PC-3 (cell line): ENCODE data around the gene STK25. TPM values are rescaled to one million over a fixed set of nuclear protein-coding genes. Genes with fewer than 3 reads are reported as not detected.

ENCODE experiments used
- ATAC-seq: fragments of 200-7000 bp; cut with Tn5 transposase; 2 replicates; pipeline ENCODE4 v1.9.1; 2020; ENCODE audit warnings: mild to moderate bottlenecking, moderate library complexity
- BruUV-seq: library from RNA; stranded (reverse); fragments of 400-500 nt; replicated peaks from 2 replicates; lab custom pipeline; 2021; lab: Mats Ljungman, UMichigan
- CTCF ChIA-PET: fragments of 300-600 bp; sonication (Branson Sonifier 250); formaldehyde crosslinking; loops from one replicate; lab custom pipeline; 2022; ENCODE audit warnings: antibody characterized with exemption; lab: Charles Lee
- POLR2A ChIA-PET: fragments of 300-600 bp; sonication (Branson Sonifier 250); formaldehyde crosslinking; loops from one replicate; lab custom pipeline; 2022; ENCODE audit warnings: antibody characterized with exemption; ENCODE audit not compliant: unreplicated experiment; lab: Charles Lee
- DNase-seq: peaks from one replicate; pipeline ENCODE4 v3.0.0-alpha.2; 2015
- H2AFZ ChIP-seq: fragments of 300-600 bp; sonication (generic); 2 replicates; pipeline ENCODE4 v1.6.0; 2016; ENCODE audit warnings: antibody characterized with exemption, low read length
- H3F3A ChIP-seq: fragments of 300-600 bp; sonication (generic); one replicate; pipeline ENCODE4 v1.6.0; 2017; ENCODE audit warnings: antibody characterized with exemption, low read length, control low read depth, mild to moderate bottlenecking; ENCODE audit not compliant: unreplicated experiment
- H3K27ac ChIP-seq: fragments of 300-600 bp; sonication (generic); 2 replicates; pipeline ENCODE4 v1.5.1; 2016; ENCODE audit warnings: mild to moderate bottlenecking, low read length
- H3K27me3 ChIP-seq: fragments of 300-600 bp; sonication (generic); 2 replicates; pipeline ENCODE4 v1.6.1; 2016; ENCODE audit warnings: low read length, mixed read lengths
- H3K36me3 ChIP-seq: fragments of 300-600 bp; sonication (generic); 2 replicates; pipeline ENCODE4 v1.6.1; 2016; ENCODE audit warnings: low read depth, mixed run types, low read length, mixed read lengths
- H3K4me1 ChIP-seq: fragments of 300-600 bp; sonication (generic); 2 replicates; pipeline ENCODE4 v1.5.1; 2016; ENCODE audit warnings: low read length; ENCODE audit not compliant: insufficient read depth
- H3K4me2 ChIP-seq: fragments of 300-600 bp; sonication (generic); 2 replicates; pipeline ENCODE4 v1.6.0; 2016; ENCODE audit warnings: low read length
- H3K4me3 ChIP-seq: fragments of 300-600 bp; sonication (generic); 2 replicates; pipeline ENCODE4 v1.5.1; 2016; ENCODE audit warnings: mild to moderate bottlenecking, low read length, mixed read lengths
- H3K79me2 ChIP-seq: fragments of 300-600 bp; sonication (generic); 2 replicates; pipeline ENCODE4 v1.6.1; 2017; ENCODE audit warnings: low read length, mixed read lengths
- H3K9ac ChIP-seq: fragments of 300-600 bp; sonication (generic); 2 replicates; pipeline ENCODE4 v1.6.0; 2016; ENCODE audit warnings: mild to moderate bottlenecking, low read length
- H3K9me2 ChIP-seq: fragments of 300-600 bp; sonication (generic); replicated peaks from 2 replicates; pipeline ENCODE4 v1.6.1; 2016; ENCODE audit warnings: mixed run types, low read length, mixed read lengths
- H3K9me3 ChIP-seq: fragments of 300-600 bp; sonication (generic); 2 replicates; pipeline ENCODE4 v1.6.1; 2016; ENCODE audit warnings: low read length, mixed read lengths
- H4K20me1 ChIP-seq: fragments of 300-600 bp; sonication (generic); 2 replicates; pipeline ENCODE4 v1.6.1; 2016; ENCODE audit warnings: low read length, mixed read lengths
- CTCF ChIP-seq: fragments of 300-600 bp; sonication (generic); conservative IDR thresholded peaks from 2 replicates; pipeline ENCODE4 v1.5.1; 2017; ENCODE audit warnings: antibody characterized with exemption, low read depth, mild to moderate bottlenecking, low read length
- EZH2 ChIP-seq: fragments of 300-600 bp; sonication (generic); IDR thresholded peaks from one replicate; pipeline ENCODE4 v1.6.1; 2017; ENCODE audit warnings: antibody characterized with exemption, mild to moderate bottlenecking, low read length; ENCODE audit not compliant: unreplicated experiment
- EZH2phosphoT487 ChIP-seq: fragments of 300-600 bp; sonication (generic); IDR thresholded peaks from 2 replicates; pipeline ENCODE4 v1.6.1; 2018; ENCODE audit warnings: mild to moderate bottlenecking, antibody characterized with exemption, low read length, borderline replicate concordance
- intact Hi-C: fragments of 100-400 bp; cut with micrococcal nuclease; formaldehyde crosslinking; loops from 2 replicates; pipeline ENCODE4 v1.9.0; 2023
- total RNA-seq: library from RNA; depleted of rRNA; stranded (reverse); fragments of >200 nt; gene quantifications from 2 replicates; pipeline ENCODE4 v1.2.3, GENCODE V29; 2014

Gene STK25
- total RNA-seq, 1 experiment from 2014 or later = 198 TPM

GRCh38 chr2:241481687-241482086 is 26.7 kb downstream of the STK25 start:
- no peaks in the 10 kb centered on the region for H3F3A ChIP-seq
- ChIA-PET POLR2A (no interaction called here), CTCF (no interaction called here)

DNA sequence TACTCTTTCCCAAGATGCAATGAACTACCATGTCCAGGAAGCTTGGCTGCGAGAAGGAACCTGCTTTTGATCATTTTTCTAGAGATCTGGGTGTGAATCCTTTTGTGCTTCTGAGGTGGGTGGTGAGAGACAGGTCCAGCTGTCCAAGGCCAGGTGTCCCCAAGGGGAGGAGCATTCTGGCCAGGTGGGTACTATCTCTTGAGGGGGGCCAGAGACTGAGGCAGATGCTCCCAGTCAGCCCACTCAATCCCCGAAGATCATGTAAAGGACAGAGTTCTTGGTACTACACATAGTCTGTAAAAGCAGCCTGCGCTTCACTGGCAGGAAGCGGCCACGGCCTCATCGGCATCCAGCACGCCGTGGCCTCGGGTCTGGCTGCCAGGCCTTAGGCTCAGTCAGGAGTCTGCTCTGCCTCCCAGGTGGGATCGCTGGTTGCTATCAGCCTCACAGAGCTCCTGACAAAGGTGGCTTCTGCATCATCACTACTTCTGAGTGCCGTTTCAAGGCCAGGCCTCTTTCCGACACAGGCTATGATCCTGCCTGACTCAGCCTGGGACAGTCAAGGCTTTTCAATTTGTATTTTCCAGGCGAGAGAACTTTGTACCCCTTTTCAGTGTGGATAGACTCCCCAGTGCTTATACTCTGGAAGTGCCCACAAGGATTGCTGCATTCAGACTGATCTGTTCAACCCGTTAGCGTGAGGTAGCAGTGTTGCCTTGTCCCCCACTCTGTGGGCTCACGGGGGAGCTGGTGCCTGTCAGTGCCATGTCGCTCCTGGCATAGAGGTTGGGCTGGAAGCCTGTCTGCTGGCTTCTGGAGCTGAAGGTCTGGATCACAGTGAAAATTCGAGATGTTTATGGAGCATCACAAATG is 29.1 kb downstream of the STK25 start:
- CTCF ChIA-PET = no interaction called here
- Histone ChIP-seq H3K27me3 (no peaks in the 10 kb centered on the region), H3K27ac (no peak overlapping the region), H3K4me3 (no peak overlapping the region), H3K9ac (no peak overlapping the region), H3K36me3 (no peaks in the 10 kb centered on the region), H3K4me1 (no peaks in the 10 kb centered on the region), H2AFZ (no peak overlapping the region), H3K9me3 (no peaks in the 10 kb centered on the region), H4K20me1 (no peaks in the 10 kb centered on the region), H3K4me2 (no peak overlapping the region), H3K79me2 (no peaks in the 10 kb centered on the region), H3K9me2 (no peaks in the 10 kb centered on the region), H3F3A (no peaks in the 10 kb centered on the region)
- BruUV-seq = no TSS peak
- intact Hi-C loops = no loop called here
- TF ChIP-seq EZH2phosphoT487 (no peak), EZH2 (no peak), CTCF (no peak)
- no peak for ATAC-seq
- no peak for DNase-seq
- POLR2A ChIA-PET = no interaction called here

More at GRCh38 chr2:241481687-241482086, 26.7 kb downstream of the STK25 start:
- Histone ChIP-seq H2AFZ (no peak overlapping the region), H3K9ac (no peak overlapping the region), H4K20me1 (no peaks in the 10 kb centered on the region), H3K4me2 (no peak overlapping the region), H3K79me2 (no peaks in the 10 kb centered on the region), H3K9me3 (no peaks in the 10 kb centered on the region), H3K9me2 (no peaks in the 10 kb centered on the region), H3K4me1 (no peaks in the 10 kb centered on the region), H3K27ac (no peak overlapping the region), H3K27me3 (no peaks in the 10 kb centered on the region), H3K36me3 (no peaks in the 10 kb centered on the region), H3K4me3 (no peak overlapping the region)
- TF ChIP-seq CTCF (no peak), EZH2phosphoT487 (no peak), EZH2 (no peak)
- intact Hi-C loops = no loop called here
- no peak for DNase-seq
- no peak for ATAC-seq
- BruUV-seq = no TSS peak

DNA sequence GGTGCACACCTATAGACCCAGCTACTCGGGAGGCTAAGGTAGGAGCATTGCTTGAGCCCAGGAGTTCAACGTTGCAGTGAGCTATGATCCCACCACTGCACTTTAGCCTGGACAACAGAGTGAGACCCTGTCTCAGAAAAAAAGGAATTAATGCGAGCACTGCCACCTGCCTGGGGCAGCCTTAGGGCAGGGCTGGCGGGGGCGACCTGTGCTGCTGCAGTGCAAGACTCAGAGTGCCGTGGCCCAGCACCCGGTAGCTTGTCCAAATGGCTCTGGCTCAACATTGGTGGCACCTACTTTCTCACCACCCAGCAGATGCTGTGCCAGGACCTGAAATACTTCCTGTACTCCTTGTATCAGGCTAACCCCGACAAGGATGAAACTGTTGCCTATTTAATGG is 30.2 kb downstream of the STK25 start:
- no peak for TF ChIP-seq CTCF
- no peaks in the 10 kb centered on the region for H3F3A ChIP-seq
- ChIA-PET CTCF (no interaction called here), POLR2A (no interaction called here)
- no peaks in the 10 kb centered on the region for H3K9me2 ChIP-seq
- DNase-seq = no peak
- H3K79me2 ChIP-seq = no peaks in the 10 kb centered on the region
- no peak overlapping the region for H3K9ac ChIP-seq
- H3K4me1 ChIP-seq = no peaks in the 10 kb centered on the region
- H2AFZ ChIP-seq = no peak overlapping the region
- H3K36me3 ChIP-seq = no peaks in the 10 kb centered on the region
- H4K20me1 ChIP-seq = no peaks in the 10 kb centered on the region
- no peaks in the 10 kb centered on the region for H3K27me3 ChIP-seq
- ATAC-seq = no peak
- H3K4me3 ChIP-seq = no peak overlapping the region
- H3K9me3 ChIP-seq = no peaks in the 10 kb centered on the region
- intact Hi-C loops = no loop called here
- no peak overlapping the region for H3K27ac ChIP-seq
- no TSS peak for BruUV-seq
- no peak overlapping the region for H3K4me2 ChIP-seq
